ENCODE measurements around the gene TADA2A.
"Not testable (repeated sequence)": the region's sequence is repeated elsewhere in the genome, so short reads cannot be mapped to it uniquely, and the experiment has no call there.

TADA2A gene

GRCh38 chr17:37400505-37400904, 6.2 kb upstream of the TADA2A start:
- FAIRE-seq: no peak

GRCh38 chr17:37405522-37405921, 1.2 kb upstream of the TADA2A start:
- FAIRE-seq: not testable (repeated sequence)

GRCh38 chr17:37405955-37406634, 591 bp upstream of the TADA2A start:
- FAIRE-seq: no peak

GRCh38 chr17:37408145-37408479, 1.4 kb downstream of the TADA2A start:
- not testable (repeated sequence) for FAIRE-seq

- no peak for FAIRE-seq
Measured at GRCh38 chr17:37410357-37410756, 3.7 kb downstream of the TADA2A start.

- no peak for FAIRE-seq
Measured at GRCh38 chr17:37413875-37414519, 7.3 kb downstream of the TADA2A start.

- no peak for FAIRE-seq
Measured at GRCh38 chr17:37417852-37418251, 11.2 kb downstream of the TADA2A start.

- FAIRE-seq: no peak
Measured at GRCh38 chr17:37422971-37423625, 16.4 kb downstream of the TADA2A start.

- no peak for FAIRE-seq
Measured at GRCh38 chr17:37425268-37425667, 18.6 kb downstream of the TADA2A start.

- no peak for FAIRE-seq
Measured at GRCh38 chr17:37429039-37429438, 22.4 kb downstream of the TADA2A start.

GRCh38 chr17:37429453-37429852, 22.8 kb downstream of the TADA2A start:
- no peak for FAIRE-seq

GRCh38 chr17:37430051-37430627, 23.5 kb downstream of the TADA2A start:
- FAIRE-seq: no peak

GRCh38 chr17:37432671-37433070, 26.0 kb downstream of the TADA2A start:
- FAIRE-seq: no peak

- FAIRE-seq: no peak
Measured at GRCh38 chr17:37438141-37438540, 31.5 kb downstream of the TADA2A start.

- FAIRE-seq: no peak
Measured at GRCh38 chr17:37440424-37440823, 33.7 kb downstream of the TADA2A start.

- not testable (repeated sequence) for FAIRE-seq
Measured at GRCh38 chr17:37441369-37442014, 34.8 kb downstream of the TADA2A start.

- FAIRE-seq: no peak
Measured at GRCh38 chr17:37446027-37446426, 39.3 kb downstream of the TADA2A start.

GRCh38 chr17:37447641-37448040, 41.0 kb downstream of the TADA2A start:
- FAIRE-seq: no peak

- FAIRE-seq: no peak
Measured at GRCh38 chr17:37450112-37450511, 43.4 kb downstream of the TADA2A start.

GRCh38 chr17:37457801-37458200, 51.1 kb downstream of the TADA2A start:
- FAIRE-seq: not testable (repeated sequence)

GRCh38 chr17:37458805-37459204, 52.1 kb downstream of the TADA2A start:
- FAIRE-seq: no peak

GRCh38 chr17:37461668-37462067, 55.0 kb downstream of the TADA2A start:
- FAIRE-seq: no peak

GRCh38 chr17:37462492-37462891, 55.8 kb downstream of the TADA2A start:
- no peak for FAIRE-seq
